Jurkat, Clone E6-1 (cell line): Measurements from ENCODE around the gene FAM187B.

Source experiments
- DNase-seq: peaks from one replicate; pipeline ENCODE4 v3.0.0-alpha.2; 2011; ENCODE audit warnings: low read depth, low spot score
- H3K4me3 ChIP-seq: 2 replicates; pipeline ENCODE4 v1.5.1; 2011; ENCODE audit warnings: mild to moderate bottlenecking, low read length, control low read depth, moderate library complexity

Gene FAM187B

DNA sequence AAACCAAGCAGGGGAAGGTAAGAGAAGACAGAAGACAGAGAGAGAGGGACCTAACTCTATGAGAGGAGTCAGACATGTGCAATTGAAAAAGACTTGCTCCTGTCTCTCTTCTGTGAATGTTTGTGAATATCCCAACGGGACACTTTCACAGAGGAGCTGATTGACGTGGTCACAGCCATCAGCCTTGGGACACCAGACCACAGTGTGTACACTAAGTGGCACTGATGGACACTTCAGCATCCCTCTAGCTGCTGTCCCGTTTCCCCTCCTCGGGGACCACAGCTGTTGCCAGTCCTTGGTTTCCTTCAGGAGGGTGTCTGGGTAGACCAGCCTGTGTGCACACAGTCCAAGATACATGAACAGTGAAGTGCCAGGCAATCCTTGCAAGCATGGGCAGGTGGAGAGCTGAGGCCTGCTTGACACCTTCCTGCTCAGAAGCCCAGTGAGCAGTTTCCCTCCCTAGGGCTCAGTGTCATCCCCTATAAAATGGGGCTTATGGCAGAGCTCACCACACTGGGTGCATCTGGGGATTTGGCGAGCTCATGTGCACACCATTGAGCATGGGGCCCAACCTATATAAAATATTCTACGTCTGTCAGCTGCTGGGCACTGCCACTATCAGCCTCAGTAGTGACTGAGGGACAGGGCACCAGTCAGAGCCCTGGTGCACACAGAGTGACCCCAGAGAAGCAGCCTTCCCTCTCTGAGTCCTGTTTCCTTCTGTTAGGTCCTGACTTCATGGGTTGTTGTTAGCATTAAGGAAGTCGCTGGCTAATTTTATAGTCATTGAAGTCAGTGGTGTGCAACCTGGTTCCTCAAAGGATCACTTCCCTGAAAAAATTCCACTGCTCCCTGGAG lies 36.0 kb upstream of the FAM187B start:
- no peak overlapping the region for H3K4me3 ChIP-seq
- no peak for DNase-seq

DNA sequence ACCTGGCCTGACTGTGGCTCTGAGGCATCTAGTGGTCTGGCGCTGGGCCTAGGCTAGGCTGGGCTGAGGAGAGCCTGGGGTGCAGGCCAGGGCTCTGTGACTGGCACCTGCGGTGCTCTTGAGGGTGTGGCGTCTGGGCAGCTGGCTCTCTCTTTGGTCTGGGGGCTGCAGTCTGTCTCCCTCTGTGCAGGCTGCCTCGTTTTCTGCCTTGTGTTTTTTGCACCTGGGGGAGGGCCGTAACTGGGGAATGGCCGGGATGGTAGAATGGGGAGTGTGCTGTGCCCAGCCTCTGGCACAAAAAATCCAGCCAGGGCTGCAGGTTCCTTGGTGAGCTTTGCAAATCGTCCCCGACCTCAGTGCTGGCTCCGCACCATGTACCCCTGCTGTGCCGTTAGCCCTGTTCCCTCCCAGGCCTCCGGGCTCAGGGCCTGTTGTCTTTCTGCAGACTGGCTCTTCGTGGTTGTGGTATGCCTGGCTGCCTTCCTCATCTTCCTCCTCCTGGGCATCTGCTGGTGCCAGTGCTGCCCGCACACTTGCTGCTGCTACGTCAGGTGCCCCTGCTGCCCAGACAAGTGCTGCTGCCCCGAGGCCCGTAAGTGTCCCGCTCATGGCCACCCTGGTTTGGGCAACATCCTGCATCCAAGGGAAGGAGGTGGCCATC lies 33.7 kb upstream of the FAM187B start:
- no peak overlapping the region for H3K4me3 ChIP-seq
- DNase-seq = no peak

DNA sequence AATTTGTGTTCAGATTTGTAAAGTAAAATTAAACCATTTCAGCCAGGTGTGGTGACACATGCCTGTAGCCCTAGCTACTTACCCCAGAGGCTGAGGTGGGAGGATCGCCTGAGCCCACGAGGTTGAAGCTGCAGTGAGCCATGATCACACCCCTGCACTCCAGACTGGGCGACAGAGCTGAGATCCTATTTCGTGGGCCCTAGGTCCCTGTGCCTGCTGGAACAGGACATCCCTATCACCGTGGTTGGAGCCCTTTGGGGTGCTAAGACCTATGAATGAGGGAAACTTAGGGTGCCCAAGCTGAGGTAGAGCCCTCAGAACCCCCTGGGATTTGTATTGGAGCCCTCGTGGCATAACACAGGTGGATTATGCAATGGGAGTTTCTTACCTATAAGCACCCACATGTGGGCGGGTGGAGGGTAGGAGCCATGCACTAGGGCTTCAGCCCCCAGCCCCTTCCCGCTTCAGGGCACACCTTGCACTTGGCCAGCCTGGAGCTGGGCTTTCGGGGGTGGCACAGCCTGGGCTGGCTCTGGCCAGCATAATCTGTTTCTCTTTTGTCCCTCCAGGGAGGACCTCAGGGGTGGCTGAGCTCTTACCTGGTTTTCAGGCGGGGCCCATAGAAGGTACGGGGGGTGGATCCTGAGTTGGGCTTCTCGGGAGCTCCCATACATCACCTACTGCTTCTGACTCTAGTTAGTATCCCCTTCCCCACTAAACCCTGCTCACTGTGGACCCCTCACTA lies 33.0 kb upstream of the FAM187B start:
- no peak overlapping the region for H3K4me3 ChIP-seq
- DNase-seq = no peak

DNA sequence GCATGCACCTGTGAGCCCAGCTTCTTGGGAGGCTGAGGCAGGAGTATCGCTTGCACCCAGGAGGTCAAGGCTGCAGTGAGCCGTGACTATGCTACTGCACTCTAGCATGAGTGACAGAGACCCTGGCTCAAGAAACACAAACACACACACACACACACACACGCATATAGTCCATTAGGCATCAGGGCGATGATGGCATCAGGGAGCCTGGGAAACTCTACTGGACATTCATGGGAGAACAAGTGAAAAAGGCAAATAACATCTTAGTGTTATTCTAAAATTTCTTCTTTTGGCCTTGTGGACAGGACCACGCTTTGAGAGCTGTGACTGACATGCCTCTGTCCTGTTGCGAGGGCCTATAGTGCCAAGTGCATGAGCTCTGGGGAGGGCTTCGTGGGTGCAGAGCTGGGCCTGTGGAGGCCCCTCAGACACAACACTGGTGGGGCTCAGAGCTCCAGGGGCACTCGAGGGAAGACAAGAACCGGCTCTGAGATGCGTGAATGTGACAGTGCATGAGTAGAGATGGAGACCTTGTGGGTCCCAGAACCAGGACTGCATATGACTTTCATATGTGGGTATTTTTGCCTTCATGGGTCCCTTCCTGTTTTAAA lies 32.3 kb upstream of the FAM187B start:
- DNase-seq = no peak
- no peak overlapping the region for H3K4me3 ChIP-seq

DNA sequence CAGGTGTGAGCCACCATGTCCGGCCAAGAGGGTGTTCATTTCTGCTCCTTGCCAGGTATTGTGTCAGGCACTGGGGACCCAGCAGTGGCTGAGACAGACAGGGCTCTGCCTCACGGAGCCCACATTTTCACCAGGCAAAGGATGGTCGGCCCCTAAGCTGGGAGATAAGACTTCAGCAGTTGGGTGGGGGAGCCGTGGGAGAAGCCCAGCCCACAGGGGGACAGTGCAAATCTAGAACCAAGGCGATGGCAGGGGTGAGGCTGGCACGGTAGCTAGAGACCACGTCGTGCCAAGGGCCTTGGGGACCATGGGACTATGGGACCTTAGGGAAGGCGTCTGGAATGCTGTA lies 28.5 kb upstream of the FAM187B start:
- no peak overlapping the region for H3K4me3 ChIP-seq
- no peak for DNase-seq

DNA sequence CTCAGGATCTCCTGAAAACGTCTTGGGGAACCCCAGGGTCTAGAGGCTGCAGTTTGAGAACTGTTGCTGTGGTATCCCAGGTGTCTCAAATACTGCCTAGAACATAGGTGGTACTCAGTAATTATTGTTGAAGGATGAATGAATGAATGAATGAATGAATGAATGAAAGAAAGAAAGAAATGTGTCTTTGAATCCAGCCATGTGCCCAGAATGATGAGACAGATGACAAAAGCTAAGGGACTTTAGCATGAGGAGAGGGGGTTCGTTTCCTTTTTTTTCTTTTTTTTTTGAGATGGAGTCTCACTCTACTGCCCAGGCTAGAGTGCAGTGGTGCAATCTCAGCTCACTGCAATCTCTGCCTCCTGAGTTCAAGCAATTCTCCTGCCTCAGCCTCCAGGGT lies 28.0 kb upstream of the FAM187B start:
- no peak for DNase-seq
- H3K4me3 ChIP-seq = no peak overlapping the region

DNA sequence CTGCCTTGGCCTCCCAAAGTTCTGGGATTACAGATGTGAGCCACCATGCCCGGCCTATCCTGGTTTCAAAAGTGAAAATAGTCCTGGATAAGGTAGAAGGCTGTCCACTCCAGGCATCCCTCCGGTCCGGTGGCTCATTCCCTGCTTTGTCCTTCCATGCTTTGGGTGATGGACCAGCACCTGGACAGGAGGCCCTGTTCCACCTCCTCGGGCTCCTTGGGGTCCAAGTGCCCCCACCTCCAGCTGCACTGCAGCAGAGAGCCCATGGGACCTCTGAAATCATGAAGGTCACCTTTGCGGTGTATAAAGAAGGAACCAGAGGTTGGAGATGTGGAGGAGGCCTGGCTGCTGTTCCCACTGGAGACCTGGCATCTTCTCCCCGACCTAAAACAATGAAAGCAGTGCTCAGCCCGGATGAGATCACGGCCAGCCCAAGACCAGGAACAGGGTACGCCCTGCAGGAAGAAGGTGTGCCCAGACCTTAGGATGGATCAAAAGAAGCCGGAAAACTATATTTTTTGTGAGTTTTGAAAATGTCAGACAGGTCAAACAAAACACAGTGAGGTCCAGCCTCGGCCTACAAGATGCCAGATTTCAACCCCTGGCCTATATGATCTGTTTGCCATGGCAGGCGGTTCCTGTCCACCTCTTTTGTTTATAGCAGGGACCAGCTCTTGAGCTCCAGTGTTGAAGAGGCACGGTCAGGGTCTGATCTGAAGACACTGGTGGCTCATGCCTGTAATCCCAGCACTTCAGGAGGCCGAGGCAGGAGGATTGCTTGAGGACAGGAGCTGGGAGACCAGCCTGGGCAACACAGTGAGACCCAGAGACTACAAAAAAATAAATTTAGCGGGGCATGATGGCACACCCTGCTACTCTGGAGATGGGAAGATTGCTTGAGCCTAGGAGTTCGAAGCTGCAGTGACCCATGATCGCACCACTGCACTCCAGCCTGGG lies 26.1 kb upstream of the FAM187B start:
- DNase-seq = no peak

GRCh38 chr19:35253316-35254286 lies 25.1 kb upstream of the FAM187B start:
- DNase-seq = no peak

More for the DNA sequence above, 26.1 kb upstream of the FAM187B start:
- H3K4me3 ChIP-seq = no peak overlapping the region

DNA sequence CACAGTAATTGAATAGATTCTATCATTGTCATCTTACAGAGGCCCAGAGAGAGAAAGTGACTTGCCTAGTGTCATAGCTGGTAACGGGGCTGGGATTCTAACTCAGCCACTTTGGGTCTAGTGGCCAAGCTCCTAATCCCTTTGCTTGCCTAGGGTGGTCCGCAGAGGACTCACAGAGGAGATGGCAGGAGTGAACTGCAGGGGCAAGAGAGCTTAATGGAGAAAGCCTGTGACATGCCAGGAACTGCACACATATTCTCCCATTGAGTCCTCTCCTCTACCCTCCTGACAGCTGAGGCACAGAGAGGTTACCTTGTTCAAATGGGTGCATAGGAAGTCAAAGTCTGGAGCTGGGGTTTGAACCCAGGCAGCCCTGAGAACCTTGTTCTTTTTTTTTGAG lies 22.9 kb upstream of the FAM187B start:
- DNase-seq = no peak
- no peak overlapping the region for H3K4me3 ChIP-seq

More at GRCh38 chr19:35253316-35254286, 25.1 kb upstream of the FAM187B start:
- H3K4me3 ChIP-seq = no peak overlapping the region

DNA sequence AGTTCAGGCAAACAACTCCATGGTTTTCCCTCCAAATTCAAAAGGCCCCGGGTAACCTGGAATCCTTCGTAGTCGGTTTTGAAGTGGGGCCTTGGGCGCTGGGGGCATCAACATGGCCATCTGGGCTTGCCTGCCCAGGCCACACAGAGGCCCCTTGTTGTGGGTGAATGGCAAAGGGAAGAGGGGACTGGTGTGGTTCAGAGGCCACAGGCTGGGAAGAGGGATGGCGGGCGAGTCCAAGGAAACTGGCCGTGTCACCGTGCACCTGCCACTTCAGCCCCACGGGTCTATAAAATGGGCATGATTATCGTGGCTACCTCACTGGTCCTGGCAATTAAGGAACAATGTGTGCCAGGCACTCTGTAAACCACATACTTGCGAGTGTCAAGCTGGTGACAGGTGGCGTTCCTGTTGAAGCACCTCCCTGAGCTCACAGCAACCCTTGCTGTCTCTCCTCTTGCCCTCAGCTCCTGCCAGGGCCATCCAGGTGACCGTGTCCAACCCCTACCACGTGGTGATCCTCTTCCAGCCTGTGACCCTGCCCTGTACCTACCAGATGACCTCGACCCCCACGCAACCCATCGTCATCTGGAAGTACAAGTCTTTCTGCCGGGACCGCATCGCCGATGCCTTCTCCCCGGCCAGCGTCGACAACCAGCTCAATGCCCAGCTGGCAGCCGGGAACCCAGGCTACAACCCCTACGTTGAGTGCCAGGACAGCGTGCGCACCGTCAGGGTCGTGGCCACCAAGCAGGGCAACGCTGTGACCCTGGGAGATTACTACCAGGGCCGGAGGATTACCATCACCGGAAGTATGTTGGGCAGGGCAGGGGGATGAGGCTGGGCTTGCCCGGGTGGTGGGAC lies 21.5 kb upstream of the FAM187B start:
- H3K4me3 ChIP-seq = no peak overlapping the region

GRCh38 chr19:35249146-35249847 lies 20.8 kb upstream of the FAM187B start:
- DNase-seq = no peak
- no peak overlapping the region for H3K4me3 ChIP-seq

More for the DNA sequence above, 21.5 kb upstream of the FAM187B start:
- no peak for DNase-seq

- no peak for DNase-seq
- H3K4me3 ChIP-seq = no peak within 1 kb of the TSS
These were observed 20.0 kb upstream of the FAM187B start, which contains the start of gene LSR for GRCh38 chr19:35248310-35249145. LSR (plus strand) TSS chr19:35249002; CDS start chr19:35249023, 21 bp downstream.

- DNase-seq = no peak
- no peak overlapping the region for H3K4me3 ChIP-seq
These were observed 19.2 kb upstream of the FAM187B start for GRCh38 chr19:35247526-35248309.

GRCh38 chr19:35246466-35247092 lies 18.0 kb upstream of the FAM187B start:
- no peak overlapping the region for H3K4me3 ChIP-seq
- no peak for DNase-seq
